SK-N-SH (cell line): ENCODE measurements around the gene SNX33. TPM values are rescaled to one million over a fixed set of nuclear protein-coding genes. Genes with fewer than 3 reads are reported as not detected.

Experiments
- CTCF ChIA-PET: fragments of 300-600, 350-600 bp; formaldehyde crosslinking; extraction: SDS; loops from one replicate; lab custom pipeline; 2021; lab: Yijun Ruan, JAX
- POLR2A ChIA-PET: fragments of 350-600 bp; sonication (Branson Sonifier 250); formaldehyde crosslinking; extraction: SDS; loops from one replicate; lab custom pipeline; 2020; ENCODE audit warnings: antibody characterized with exemption, inconsistent platforms; lab: Yijun Ruan, JAX
- DNase-seq: peaks from one replicate; pipeline ENCODE4 v3.0.0; 2012
- H2AFZ ChIP-seq: fragments of 200-600 bp; sonication (generic); 2 replicates; pipeline ENCODE4 v1.8.1; 2016; ENCODE audit warnings: antibody characterized with exemption, mild to moderate bottlenecking, low read depth
- H3F3A ChIP-seq: fragments of 200-600 bp; sonication (generic); replicated peaks from 2 replicates; pipeline ENCODE3; 2016; ENCODE audit warnings: antibody characterized with exemption, mild to moderate bottlenecking; ENCODE audit not compliant: insufficient read depth
- H3K27ac ChIP-seq, 2 experiments: fragments of 200-500 bp in 1 of 2; fragments of 200-600 bp in 1 of 2; sonication (Bioruptor generic) in 1 of 2; sonication (generic), shearing (Covaris generic) in 1 of 2; 2 replicates each; pipeline versions ENCODE4 v1.5.1 to v1.6.1; 2014 to 2016; ENCODE audit warnings: low read depth in 2 of 2, inconsistent platforms in 1 of 2, low read length in 1 of 2, mild to moderate bottlenecking in 1 of 2, mixed read lengths in 1 of 2
- H3K27me3 ChIP-seq: fragments of 200-600 bp; sonication (generic), shearing (Covaris generic); 2 replicates; pipeline ENCODE4 v1.6.1; 2016; ENCODE audit warnings: mixed run types; ENCODE audit not compliant: insufficient read depth
- H3K36me3 ChIP-seq, 2 experiments: fragments of 200-500 bp in 1 of 2; fragments of 200-600 bp in 1 of 2; sonication (Bioruptor generic) in 1 of 2; sonication (generic) in 1 of 2; replicated peaks in 1 of 2; 2 replicates each; pipeline versions ENCODE3 to v1.5.1; 2014 to 2016; ENCODE audit warnings: low read length in 1 of 2, mild to moderate bottlenecking in 1 of 2; ENCODE audit not compliant: insufficient read depth in 2 of 2, control insufficient read depth in 1 of 2
- H3K4me1 ChIP-seq, 2 experiments: fragments of 200-500 bp in 1 of 2; fragments of 200-600 bp in 1 of 2; sonication (Bioruptor generic) in 1 of 2; sonication (generic), shearing (Covaris generic) in 1 of 2; 2 replicates each; pipeline versions ENCODE4 v1.5.1 to v1.6.1; 2014 to 2016; ENCODE audit warnings: low read depth in 1 of 2, low read length in 1 of 2, mixed run types in 1 of 2; ENCODE audit not compliant: insufficient read depth in 2 of 2, control insufficient read depth in 1 of 2
- H3K4me2 ChIP-seq: fragments of 200-600 bp; sonication (generic), shearing (Covaris generic); 2 replicates; pipeline ENCODE4 v1.6.1; 2017; ENCODE audit warnings: mixed run types
- H3K4me3 ChIP-seq, 2 experiments: fragments of 200-500 bp in 1 of 2; fragments of 200-600 bp in 1 of 2; sonication (Bioruptor generic) in 1 of 2; sonication (generic), shearing (Covaris generic) in 1 of 2; 2 replicates each; pipeline versions ENCODE4 v1.5.1 to v1.8.1; 2014 to 2016; ENCODE audit warnings: low read depth in 2 of 2, inconsistent platforms in 1 of 2, low read length in 1 of 2, mild to moderate bottlenecking in 1 of 2, mixed read lengths in 1 of 2, moderate library complexity in 1 of 2
- H3K79me2 ChIP-seq: fragments of 200-600 bp; sonication (generic); 2 replicates; pipeline ENCODE4 v1.8.1; 2017; ENCODE audit warnings: mild to moderate bottlenecking; ENCODE audit not compliant: insufficient read depth
- H3K9ac ChIP-seq: fragments of 200-600 bp; sonication (generic); 2 replicates; pipeline ENCODE4 v1.6.1; 2017; ENCODE audit warnings: mixed run types
- H3K9me2 ChIP-seq: fragments of 200-600 bp; sonication (generic); 2 replicates; pipeline ENCODE4 v1.6.1; 2017; ENCODE audit warnings: mixed run types
- H3K9me3 ChIP-seq: fragments of 200-600 bp; sonication (generic); 2 replicates; pipeline ENCODE4 v1.6.1; 2017; ENCODE audit warnings: mixed run types, mild to moderate bottlenecking, moderate library complexity
- H4K20me1 ChIP-seq: fragments of 200-600 bp; sonication (generic); 2 replicates; pipeline ENCODE4 v1.6.1; 2017; ENCODE audit warnings: mild to moderate bottlenecking, mixed run types; ENCODE audit not compliant: insufficient read depth
- CHD2 ChIP-seq: fragments of 150-350 bp; IDR thresholded peaks from 2 replicates; pipeline ENCODE4 v1.6.1; 2018; ENCODE audit warnings: low read length; ENCODE audit not compliant: partially characterized antibody
- ELF1 ChIP-seq: IDR thresholded peaks from 2 replicates; pipeline ENCODE4 v1.4.0; 2012
- EZH2phosphoT487 ChIP-seq: fragments of 200-600 bp; sonication (generic); IDR thresholded peaks from 2 replicates; pipeline ENCODE4 v1.6.1; 2017; ENCODE audit warnings: low read depth, mixed run types, mild to moderate bottlenecking, antibody characterized with exemption, moderate library complexity, borderline replicate concordance
- FOXM1 ChIP-seq: IDR thresholded peaks from 2 replicates; pipeline ENCODE4 v1.4.0; 2012; ENCODE audit warnings: low read depth, mild to moderate bottlenecking
- IRF3 ChIP-seq: fragments of 150-350 bp; IDR thresholded peaks from 2 replicates; pipeline ENCODE4 v1.6.1; 2016; ENCODE audit warnings: mild to moderate bottlenecking, low read depth, low read length
- MAX ChIP-seq: IDR thresholded peaks from 2 replicates; pipeline ENCODE4 v1.4.0; 2012; ENCODE audit warnings: low read depth
- SIN3A ChIP-seq: IDR thresholded peaks from 2 replicates; pipeline ENCODE4 v1.6.1; 2012; ENCODE audit warnings: low read depth, mild to moderate bottlenecking, low read length, moderate library complexity, borderline replicate concordance
- TAF1 ChIP-seq: IDR thresholded peaks from 2 replicates; pipeline ENCODE4 v1.6.1; 2012; ENCODE audit warnings: low read depth, mild to moderate bottlenecking, low read length, moderate library complexity, borderline replicate concordance
- TCF12 ChIP-seq: IDR thresholded peaks from 2 replicates; pipeline ENCODE4 v1.4.0; 2012
- TEAD4 ChIP-seq: IDR thresholded peaks from 2 replicates; pipeline ENCODE4 v1.4.0; 2012; ENCODE audit warnings: mild to moderate bottlenecking, borderline replicate concordance; ENCODE audit not compliant: insufficient read depth
- ZBTB33 ChIP-seq: IDR thresholded peaks from 2 replicates; pipeline ENCODE4 v1.4.0; 2012; ENCODE audit warnings: low read depth, borderline replicate concordance
- WGBS: methylation state at CpG from one replicate; pipeline ENCODE4 v1.1.6; 2017; ENCODE audit warnings: low lambda C conversion rate; 5-methylcytosine and 5-hydroxymethylcytosine counted together
- polyA plus RNA-seq, 3 experiments: library from polyadenylated mRNA; depleted of rRNA; stranded (reverse); fragments of >200 nt; gene quantifications; 2 replicates each; pipeline ENCODE4 v1.2.3, GENCODE V29; 2012
- TF ChIP-seq, protein P1 (sequence below): fragments of 150-350 bp; IDR thresholded peaks from 2 replicates; pipeline ENCODE4 v1.6.1; 2017; ENCODE audit warnings: antibody characterized with exemption, low read length, low read depth, borderline replicate concordance
- TF ChIP-seq, protein P2 (sequence below): fragments of 200-600 bp; sonication (generic); IDR thresholded peaks from 2 replicates; pipeline ENCODE4 v1.6.1; 2017; ENCODE audit warnings: antibody characterized with exemption, mild to moderate bottlenecking, moderate library complexity

Gene SNX33
- polyA plus RNA-seq, 1 of the 3 experiments (the other 2 are of a cell fraction), result 7.7 TPM

DNA sequence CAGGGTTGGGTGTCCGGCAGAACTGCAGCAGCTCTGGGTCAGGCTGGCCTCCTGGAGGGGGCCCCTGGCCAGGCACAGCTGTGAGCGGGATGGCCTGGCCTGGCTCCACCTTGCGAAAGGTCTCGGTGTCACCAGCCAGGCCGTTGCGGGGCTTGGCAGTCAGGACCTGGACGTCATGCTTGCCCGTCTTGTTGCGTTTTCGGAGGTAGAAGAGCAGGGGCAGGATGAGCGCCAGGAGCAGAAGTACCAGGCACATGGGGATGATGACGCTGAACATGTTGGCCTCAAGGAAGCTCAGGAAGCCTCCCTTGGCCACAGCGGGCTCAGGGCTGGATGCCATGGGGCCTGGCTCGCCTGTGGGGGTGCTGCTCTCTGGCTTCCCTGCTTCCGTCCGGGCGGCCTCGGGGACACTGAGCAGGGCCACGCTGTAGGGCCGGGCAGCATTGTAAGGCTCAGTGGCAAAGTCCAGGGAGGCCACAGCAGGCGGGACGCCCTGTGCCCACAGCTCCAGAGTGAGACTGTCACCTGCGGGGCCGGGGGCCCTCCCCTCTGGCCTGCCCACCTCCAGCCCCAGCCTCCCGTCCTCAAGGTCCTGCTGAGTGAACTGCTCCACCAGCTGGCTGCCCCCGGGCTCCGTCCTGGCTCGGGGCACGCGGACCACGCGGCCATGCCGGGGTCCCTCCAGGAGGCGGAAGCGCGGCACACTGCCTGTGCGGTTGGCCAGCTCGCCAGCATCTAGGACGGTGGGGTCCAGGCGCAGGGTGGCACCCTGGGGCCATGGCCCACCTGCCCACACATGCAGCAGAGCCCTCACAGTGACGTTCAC, 28.1 kb downstream of the SNX33 start:
- H2AFZ ChIP-seq, result no peak overlapping the region
- peaks cover 7% of the 10 kb centered on the region for H3F3A ChIP-seq
- 94% methylated on average over 29 of the region's 41 CpGs for WGBS
- peaks cover 20 to 23% of the 10 kb centered on the region in 2 experiments; a peak in 3 of 4 replicates for H3K4me1 ChIP-seq
- H3K9ac ChIP-seq, result no peak overlapping the region
- H3K79me2 ChIP-seq, result no peaks in the 10 kb centered on the region
- no peaks in the 10 kb centered on the region for H3K36me3 ChIP-seq
- CTCF ChIA-PET, result interaction anchor here (0.8 to 2.9 kb wide), 5 partner anchors 8 to 126 kb away, joined by 3 to 12 read pairs (median 9); no protein-coding TSS in a partner anchor
- no peaks in the 10 kb centered on the region for H3K9me2 ChIP-seq
- TF ChIP-seq CHD2, result no peak
- TF ChIP-seq, protein P1, sequence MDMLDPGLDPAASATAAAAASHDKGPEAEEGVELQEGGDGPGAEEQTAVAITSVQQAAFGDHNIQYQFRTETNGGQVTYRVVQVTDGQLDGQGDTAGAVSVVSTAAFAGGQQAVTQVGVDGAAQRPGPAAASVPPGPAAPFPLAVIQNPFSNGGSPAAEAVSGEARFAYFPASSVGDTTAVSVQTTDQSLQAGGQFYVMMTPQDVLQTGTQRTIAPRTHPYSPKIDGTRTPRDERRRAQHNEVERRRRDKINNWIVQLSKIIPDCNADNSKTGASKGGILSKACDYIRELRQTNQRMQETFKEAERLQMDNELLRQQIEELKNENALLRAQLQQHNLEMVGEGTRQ, result no peak
- TF ChIP-seq MAX, result no peak
- no peak for TF ChIP-seq IRF3
- no peak for TF ChIP-seq TCF12
- TF ChIP-seq, protein P2, sequence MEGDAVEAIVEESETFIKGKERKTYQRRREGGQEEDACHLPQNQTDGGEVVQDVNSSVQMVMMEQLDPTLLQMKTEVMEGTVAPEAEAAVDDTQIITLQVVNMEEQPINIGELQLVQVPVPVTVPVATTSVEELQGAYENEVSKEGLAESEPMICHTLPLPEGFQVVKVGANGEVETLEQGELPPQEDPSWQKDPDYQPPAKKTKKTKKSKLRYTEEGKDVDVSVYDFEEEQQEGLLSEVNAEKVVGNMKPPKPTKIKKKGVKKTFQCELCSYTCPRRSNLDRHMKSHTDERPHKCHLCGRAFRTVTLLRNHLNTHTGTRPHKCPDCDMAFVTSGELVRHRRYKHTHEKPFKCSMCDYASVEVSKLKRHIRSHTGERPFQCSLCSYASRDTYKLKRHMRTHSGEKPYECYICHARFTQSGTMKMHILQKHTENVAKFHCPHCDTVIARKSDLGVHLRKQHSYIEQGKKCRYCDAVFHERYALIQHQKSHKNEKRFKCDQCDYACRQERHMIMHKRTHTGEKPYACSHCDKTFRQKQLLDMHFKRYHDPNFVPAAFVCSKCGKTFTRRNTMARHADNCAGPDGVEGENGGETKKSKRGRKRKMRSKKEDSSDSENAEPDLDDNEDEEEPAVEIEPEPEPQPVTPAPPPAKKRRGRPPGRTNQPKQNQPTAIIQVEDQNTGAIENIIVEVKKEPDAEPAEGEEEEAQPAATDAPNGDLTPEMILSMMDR, result no peak
- no peak for TF ChIP-seq ZBTB33
- TF ChIP-seq FOXM1, result no peak
- no peak for TF ChIP-seq TAF1
- no peak for TF ChIP-seq EZH2phosphoT487
- TF ChIP-seq TEAD4, result no peak
- TF ChIP-seq ELF1, result no peak
- TF ChIP-seq SIN3A, result no peak
- POLR2A ChIA-PET, result no interaction called here
- no peaks in the 10 kb centered on the region for H3K9me3 ChIP-seq
- no peaks in the 10 kb centered on the region for H4K20me1 ChIP-seq
- no peak for DNase-seq
- no peak overlapping the region for H3K27ac ChIP-seq
- no peak overlapping the region for H3K4me2 ChIP-seq
- H3K4me3 ChIP-seq, result no peak overlapping the region
- H3K27me3 ChIP-seq, result no peaks in the 10 kb centered on the region
